Iris pigment epithelial cell (primary cell): Measurements from ENCODE around the gene F13A1.
"Not testable (repeated sequence)": the region's sequence is repeated elsewhere in the genome, so short reads cannot be mapped to it uniquely, and the experiment has no call there.

ENCODE experiments used
- DNase-seq: peaks from one replicate; pipeline ENCODE4 v3.0.0-alpha.2; 2011; ENCODE audit warnings: low read depth

The F13A1 gene

DNA sequence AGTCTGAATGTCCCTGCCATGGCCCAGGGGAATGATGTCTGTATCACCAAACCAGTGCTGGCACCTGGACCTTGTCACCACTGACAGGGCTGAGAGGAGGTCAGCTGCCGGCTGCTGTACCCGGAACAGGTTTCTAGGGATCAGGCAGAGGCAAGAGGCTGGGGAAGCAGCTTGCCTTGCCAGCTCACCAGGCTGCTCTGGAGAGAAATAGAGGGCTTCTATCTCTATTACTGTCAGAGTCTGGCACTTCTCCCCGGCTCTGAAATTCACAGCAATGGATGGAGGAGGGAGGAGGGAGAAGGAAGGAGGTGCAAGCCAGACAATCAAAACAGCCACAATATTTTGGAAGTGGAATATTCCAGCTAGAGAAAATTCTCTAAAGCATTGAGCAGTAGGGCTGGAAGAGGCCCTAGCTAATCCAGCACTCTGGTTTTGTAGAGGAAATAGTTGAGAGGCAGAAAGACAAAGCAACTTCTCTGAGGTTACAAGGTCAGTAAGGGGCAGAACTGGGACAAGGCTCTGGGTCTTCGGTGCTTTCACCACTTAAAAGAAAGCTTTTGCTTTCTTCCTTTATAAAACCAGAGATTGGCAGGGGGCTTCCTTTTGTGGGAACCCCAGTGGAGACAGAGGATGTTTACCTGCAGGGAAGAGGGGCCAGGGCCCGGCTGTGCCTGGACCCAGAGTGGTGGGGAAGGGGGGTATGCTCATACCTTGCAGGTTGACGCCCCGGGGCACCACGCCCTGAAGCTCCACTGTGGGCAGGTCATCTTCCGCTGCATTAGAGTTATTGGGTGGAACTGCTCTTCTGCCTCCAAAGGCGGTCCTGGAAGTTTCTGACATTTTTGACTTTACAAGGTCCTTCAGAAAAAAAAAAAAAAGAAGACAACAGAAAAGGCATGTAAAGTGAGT, 2.4 kb downstream of the F13A1 start:
- no peak for DNase-seq

DNA sequence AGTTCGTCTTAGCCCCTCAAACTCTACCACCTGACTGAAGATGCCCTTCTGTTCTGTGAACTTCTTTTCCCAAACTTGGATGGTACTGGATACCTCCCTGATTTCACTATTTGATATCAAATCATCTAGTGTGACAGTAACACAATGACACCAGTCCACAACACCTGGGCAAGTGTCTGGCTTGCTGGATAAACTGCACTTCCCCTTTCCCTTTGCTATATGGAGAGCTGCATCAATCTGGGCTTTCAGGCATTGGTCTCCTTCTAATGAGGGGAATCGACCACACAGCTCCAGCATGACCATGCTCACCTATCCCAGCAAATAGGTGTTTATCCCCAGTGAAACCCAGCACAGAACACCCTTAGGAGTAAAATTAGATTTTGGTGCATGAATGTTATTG, 3.1 kb downstream of the F13A1 start:
- no peak for DNase-seq

- DNase-seq: peak; percentile 44
Measured at GRCh38 chr6:6315660-6316059, 4.8 kb downstream of the F13A1 start.

DNA sequence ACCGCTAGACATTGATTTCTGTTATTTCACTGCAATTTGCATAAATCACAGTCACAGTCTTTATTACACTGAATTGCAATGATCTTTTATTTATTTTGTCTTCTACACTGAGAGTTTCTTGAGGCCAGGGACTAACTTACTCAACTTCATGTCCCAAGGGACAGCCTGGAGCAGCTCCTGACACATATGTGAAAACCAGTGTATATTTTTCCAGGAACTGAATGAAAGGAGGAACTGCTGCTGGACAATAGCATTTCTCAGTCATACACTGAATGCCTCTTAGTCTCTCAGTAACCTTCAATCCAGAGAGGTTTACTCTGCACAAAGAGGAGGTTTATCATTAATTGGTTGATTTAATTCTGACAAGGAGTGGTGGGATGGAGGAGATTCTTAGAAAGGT, 5.9 kb downstream of the F13A1 start:
- DNase-seq: no peak

DNA sequence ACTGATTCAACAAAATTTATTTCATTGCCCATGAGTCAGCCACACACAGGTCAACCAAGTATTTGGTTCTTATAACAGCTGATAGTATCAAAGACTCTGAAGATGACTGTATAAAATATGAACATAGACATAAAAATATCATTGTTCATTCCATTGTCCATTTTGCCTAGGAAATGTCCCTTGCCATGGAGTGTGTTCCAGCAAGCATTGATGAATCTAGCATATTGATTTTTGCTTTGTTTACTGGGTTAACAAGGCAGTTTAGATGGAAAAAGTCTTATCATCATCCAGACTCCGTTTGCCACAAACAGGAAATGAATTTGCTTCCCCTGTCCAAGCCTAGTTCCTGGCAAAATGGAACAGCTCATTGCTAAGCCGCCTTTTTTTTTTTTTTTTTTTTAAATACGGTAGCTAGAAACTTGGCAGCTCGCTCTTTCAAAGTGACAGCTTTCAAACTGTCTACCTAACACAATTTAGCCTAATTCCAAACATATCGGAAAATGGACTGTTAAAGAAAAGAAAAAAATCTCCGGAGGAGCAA, 7.5 kb downstream of the F13A1 start:
- DNase-seq: no peak

DNA sequence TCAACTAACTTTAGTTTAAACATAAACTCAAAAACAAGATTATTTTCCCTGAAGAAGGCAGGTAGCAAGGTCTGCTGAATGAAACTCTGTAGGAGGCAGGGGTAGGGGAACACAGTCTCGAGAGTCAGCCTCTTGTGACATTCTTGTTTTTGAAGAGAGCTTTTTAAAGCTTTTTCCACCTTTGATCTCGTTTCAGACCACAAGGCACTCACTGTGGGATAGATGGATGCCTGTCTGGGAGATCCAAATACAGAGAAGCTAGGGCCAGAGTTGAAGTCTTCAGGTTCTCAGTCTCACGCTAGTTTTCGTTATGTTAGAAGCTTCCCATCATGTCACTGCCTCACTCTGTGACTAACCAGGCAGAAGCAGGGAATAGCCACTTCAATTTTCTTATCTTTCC, 14.9 kb downstream of the F13A1 start:
- no peak for DNase-seq

DNA sequence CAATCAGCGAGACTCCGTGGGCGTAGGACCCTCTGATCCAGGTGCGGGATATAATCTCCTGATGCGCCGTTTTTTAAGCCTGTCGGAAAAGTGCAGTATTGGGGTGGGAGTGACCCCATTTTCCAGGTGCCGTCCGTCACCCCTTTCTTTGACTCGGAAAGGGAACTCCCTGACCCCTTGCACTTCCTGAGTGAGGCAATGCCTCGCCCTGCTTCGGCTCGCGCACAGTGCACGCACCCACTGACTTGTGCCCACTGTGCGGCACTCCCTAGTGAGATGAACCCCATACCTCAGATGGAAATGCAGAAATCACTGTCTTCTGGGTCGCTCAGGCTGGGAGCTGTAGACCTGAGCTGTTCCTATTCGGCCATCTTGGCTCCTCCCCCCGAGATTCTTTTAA, 20.1 kb downstream of the F13A1 start:
- DNase-seq: not testable (repeated sequence)

- no peak for DNase-seq
Measured at GRCh38 chr6:6293317-6293716, 27.1 kb downstream of the F13A1 start.

GRCh38 chr6:6287415-6287814, 33.0 kb downstream of the F13A1 start:
- no peak for DNase-seq

DNA sequence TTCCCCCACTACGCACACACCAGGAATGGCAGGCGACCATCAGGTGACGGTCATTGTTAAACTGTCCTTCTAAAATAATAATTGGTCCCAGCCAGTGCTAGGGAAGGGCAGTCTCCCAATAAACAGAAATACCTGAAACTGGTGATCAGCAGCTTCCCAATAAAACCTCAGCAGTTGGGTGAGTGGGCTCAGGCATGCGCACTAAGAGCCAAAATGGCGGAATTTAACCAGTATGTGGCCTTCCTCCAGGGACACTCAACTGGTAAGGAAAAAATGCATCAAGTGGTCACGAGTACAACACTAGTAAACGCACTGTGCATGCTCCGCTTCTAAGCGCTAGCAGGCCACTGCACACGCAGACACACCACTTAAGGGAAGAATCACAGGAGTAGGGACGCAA, 34.8 kb downstream of the F13A1 start:
- DNase-seq: no peak

GRCh38 chr6:6284221-6284966, 36.1 kb downstream of the F13A1 start:
- DNase-seq: no peak

- no peak for DNase-seq
Measured at GRCh38 chr6:6283746-6284145, 36.7 kb downstream of the F13A1 start.

- DNase-seq: no peak
Measured at GRCh38 chr6:6282716-6283115, 37.7 kb downstream of the F13A1 start.

DNA sequence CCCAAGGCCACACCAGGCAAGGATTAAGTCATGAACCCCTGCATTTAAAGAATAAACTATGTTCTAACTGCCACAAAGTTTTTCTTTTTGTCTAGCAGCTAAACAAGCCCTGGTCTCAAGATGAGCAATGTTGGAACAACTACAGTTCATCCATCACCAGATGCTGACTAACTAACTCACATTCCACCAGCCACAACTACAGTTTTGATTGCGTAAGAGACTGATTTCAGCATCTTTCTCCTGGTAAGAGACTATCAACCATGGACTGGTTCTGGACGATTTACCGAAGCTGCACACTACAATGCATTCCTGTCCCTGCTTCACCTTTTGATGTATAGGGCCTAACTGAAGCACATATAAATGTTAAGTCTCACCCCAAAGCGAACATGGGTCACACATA, 43.0 kb downstream of the F13A1 start:
- DNase-seq: peak; percentile 17

DNA sequence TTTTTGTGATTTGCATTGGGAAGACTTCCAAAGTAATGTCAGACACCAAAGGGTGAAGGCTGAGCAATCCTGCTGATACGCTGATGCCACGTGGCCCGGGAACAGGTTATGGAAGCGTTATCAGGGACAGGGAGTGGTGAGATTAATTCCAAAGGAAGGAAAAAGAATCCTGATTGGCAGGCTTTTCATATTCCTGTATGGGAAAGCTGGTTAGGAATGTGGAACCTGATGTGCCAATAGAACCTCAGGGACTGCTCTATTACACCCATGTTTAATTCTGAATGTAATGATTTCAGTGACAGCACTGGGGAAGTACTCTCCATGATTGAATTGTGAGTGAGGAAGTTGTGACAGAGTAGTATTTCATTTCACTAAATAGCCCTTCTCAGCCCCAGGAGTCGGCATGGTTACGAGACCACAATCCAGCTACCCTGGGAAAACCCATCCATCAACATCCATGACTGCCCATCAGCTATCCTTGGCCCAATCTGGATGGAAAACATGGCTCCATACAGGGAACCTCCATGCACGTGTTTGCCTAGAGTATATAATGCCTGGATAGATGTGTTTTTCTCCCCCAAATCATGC, 49.4 kb downstream of the F13A1 start:
- DNase-seq: no peak

DNA sequence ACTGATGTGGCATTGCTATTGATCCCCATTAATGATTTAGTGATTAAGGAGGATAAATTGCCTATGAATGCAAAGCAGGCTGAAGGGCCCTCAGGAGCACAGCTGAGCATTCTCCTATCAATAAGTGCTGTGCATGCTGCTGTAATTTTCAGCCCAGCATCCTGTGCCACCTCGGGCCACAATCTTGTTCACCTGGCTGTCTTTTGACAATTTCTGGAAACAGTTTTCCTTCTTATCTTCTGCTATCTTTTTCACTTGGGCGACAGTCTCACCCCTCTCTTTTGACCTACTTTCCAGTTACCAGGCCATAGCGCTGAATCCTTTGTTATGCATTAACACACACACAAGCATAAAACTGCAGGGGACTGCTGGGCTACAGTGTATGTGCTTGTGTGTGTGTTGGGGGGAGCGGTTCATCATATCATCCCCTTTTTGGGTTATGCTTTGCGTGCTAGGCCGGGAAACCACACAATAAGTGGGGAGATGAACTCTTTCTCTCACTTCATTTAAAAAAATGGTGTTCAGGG, 60.2 kb downstream of the F13A1 start:
- DNase-seq: no peak

GRCh38 chr6:6256886-6257285, 63.6 kb downstream of the F13A1 start:
- DNase-seq: no peak

DNA sequence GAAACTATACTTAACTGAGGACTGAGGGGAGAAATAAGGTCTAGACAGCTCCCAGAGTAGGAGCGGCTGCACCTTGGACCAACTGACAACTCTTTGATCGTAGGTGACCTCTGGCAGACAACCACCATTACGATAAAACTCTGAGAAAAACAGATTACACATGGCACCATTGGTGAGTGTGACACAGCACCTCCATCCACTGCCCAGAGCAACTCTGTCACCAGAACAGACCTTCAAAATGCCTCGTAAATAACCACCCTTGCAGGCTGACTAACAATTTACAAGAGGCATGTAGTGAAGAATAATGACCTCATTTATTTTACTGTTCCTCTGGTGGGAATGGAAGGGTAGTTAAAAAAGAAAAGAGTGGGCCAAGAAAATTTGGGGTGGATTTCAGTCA, 64.2 kb downstream of the F13A1 start:
- DNase-seq: no peak

GRCh38 chr6:6251555-6252280, 68.7 kb downstream of the F13A1 start:
- DNase-seq: no peak

DNA sequence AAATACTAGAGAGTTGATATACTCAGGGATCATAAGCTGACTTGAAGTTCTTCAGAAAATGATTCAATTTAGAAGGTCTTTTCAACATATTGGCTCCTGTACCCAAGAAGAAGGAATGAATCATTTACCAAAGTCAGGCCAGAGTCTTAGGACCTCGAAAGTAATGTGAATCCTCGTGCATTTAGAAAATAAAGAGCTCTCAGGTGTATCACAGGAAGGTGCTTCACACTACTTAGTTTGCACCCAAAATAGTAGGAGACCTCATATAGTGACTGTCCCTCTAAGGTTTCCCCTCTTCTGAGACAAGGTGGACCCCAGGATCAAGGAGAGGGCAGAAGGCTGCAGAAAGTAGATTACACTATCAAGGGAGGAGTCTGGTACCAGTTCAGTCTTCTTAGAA, 71.8 kb downstream of the F13A1 start:
- DNase-seq: no peak

DNA sequence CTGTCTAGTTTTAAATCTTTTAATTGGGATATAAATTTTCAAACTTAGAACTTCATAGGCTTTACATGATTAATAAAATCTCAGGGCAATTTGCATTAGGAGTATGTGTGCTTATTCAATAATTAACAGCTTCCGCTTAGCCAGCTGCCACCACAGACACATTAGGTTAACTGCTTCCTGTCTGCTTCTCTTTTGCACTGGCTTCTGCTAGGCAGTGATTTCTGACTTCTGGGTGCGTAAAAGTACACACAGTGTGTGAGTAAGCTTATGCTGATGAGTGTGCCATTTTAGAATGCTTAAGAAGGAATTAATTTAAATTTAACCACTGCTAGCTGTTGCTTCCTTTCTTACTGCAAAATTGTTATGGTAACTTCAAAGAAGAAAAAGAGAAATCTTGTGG, 73.9 kb downstream of the F13A1 start:
- no peak for DNase-seq

- no peak for DNase-seq
Measured at GRCh38 chr6:6244624-6245023, 75.8 kb downstream of the F13A1 start.
